Measurements from ENCODE around the gene SIK3.

SIK3 gene

DNA sequence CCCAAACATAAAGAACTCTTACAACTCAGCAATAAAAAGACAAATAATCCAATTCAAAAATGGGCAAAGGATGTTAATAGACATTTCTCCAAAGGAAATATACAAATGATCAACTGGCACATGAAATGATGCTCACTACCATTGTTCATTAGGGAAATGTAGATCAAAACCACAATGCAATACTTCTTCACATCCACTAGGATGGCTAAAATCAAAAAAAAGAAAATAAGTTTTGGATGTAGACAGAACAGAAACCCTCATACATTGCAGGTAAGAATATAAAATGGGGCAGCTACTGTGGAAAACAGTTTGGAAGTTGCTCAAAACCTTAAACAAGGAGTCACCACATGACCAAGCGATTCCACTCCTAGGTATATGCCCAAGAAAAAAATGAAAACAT is 16.3 kb downstream of the SIK3 start:
- H3K4me1 Mint-ChIP-seq (ENCODE audit: low read depth in 2 of 2), result peaks cover 42 to 75% of the 10 kb centered on the region in 2 donors
- no peak for DNase-seq
- peaks cover 53% of the 10 kb centered on the region for H3K36me3 Mint-ChIP-seq (ENCODE audit: insufficient read depth)

GRCh38 chr11:117080370-117080769 is 17.9 kb downstream of the SIK3 start:
- H3K4me1 Mint-ChIP-seq (ENCODE audit: low read depth in 2 of 2), result peaks cover 38 to 67% of the 10 kb centered on the region in 2 donors

More for the DNA sequence above, 16.3 kb downstream of the SIK3 start:
- ATAC-seq (replicated peaks), result no peak
- Mint-ChIP-seq H3K27ac (no peak overlapping the region), H3K9me3 (no peaks in the 10 kb centered on the region), H3K27me3 (no peaks in the 10 kb centered on the region), H3K4me3 (peak overlapping the region; percentile 43 to 63)

DNA sequence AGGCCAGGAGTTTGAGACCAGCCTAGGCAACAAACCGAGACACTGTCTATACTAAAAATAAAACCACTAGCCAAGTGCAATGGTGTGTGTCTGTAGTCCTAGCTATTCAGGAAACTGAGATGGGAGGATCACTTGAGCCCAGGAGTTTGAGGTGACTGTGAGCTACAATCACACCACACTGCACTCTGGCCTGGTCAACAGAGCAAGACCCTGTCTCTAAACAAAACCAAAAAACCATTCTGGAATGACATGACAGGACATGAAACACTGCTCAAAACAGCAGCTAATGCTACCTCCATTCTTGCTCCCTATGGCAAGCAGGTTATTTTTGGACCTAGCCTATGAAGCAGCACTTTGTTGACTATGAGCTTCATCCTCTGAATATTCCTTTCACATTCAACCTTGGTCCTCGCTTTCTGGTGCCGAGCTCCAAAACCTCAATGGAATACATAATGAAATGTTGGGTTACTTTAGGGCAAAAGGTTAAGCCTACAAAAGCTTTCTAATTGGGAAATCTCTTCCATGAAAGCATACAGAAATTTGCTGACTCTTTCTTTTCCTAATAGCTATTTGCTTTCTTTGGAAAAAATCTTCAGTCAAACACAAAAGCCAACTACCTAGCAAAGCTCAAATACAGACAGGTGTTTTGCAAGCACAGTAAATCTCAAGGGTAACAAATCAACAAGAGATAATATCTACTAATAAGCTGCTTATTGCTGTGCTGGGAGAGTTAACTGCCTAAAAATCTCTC is 21.1 kb downstream of the SIK3 start:
- H3K36me3 Mint-ChIP-seq (ENCODE audit: insufficient read depth), result peaks cover 56% of the 10 kb centered on the region
- no peak overlapping the region for H3K27ac Mint-ChIP-seq
- H3K4me1 Mint-ChIP-seq (ENCODE audit: low read depth in 2 of 2), result peaks cover 40 to 65% of the 10 kb centered on the region in 2 donors
- no peak for ATAC-seq (replicated peaks)
- no peaks in the 10 kb centered on the region for H3K9me3 Mint-ChIP-seq
- no peaks in the 10 kb centered on the region for H3K27me3 Mint-ChIP-seq
- no peak for DNase-seq
- no peak overlapping the region for H3K4me3 Mint-ChIP-seq

More at GRCh38 chr11:117080370-117080769, 17.9 kb downstream of the SIK3 start:
- Mint-ChIP-seq H3K27ac (no peak overlapping the region), H3K36me3 (ENCODE audit: insufficient read depth) (peaks cover 53% of the 10 kb centered on the region), H3K4me3 (no peak overlapping the region), H3K9me3 (no peaks in the 10 kb centered on the region), H3K27me3 (no peaks in the 10 kb centered on the region)
- ATAC-seq (replicated peaks), result no peak
- DNase-seq, result no peak

- no peak for DNase-seq
- no peaks in the 10 kb centered on the region for H3K27me3 Mint-ChIP-seq
- peaks cover 38 to 66% of the 10 kb centered on the region in 2 donors for H3K4me1 Mint-ChIP-seq (ENCODE audit: low read depth in 2 of 2)
- no peak overlapping the region for H3K4me3 Mint-ChIP-seq
- H3K9me3 Mint-ChIP-seq, result no peaks in the 10 kb centered on the region
- H3K27ac Mint-ChIP-seq, result no peak overlapping the region
- ATAC-seq (replicated peaks), result no peak
- H3K36me3 Mint-ChIP-seq (ENCODE audit: insufficient read depth), result peaks cover 62% of the 10 kb centered on the region
Observed at GRCh38 chr11:117075186-117075585, 23.0 kb downstream of the SIK3 start.

GRCh38 chr11:117074119-117074518 is 24.1 kb downstream of the SIK3 start:
- DNase-seq (no peak), ATAC-seq (replicated peaks) (no peak)
- Mint-ChIP-seq H3K4me1 (ENCODE audit: low read depth in 2 of 2) (peaks cover 40 to 74% of the 10 kb centered on the region in 2 donors), H3K36me3 (ENCODE audit: insufficient read depth) (peaks cover 69% of the 10 kb centered on the region), H3K27me3 (no peaks in the 10 kb centered on the region), H3K9me3 (no peaks in the 10 kb centered on the region), H3K4me3 (peak overlapping the region; percentile 49 to 50), H3K27ac (peak overlapping the region; percentile 44 to 81)

DNA sequence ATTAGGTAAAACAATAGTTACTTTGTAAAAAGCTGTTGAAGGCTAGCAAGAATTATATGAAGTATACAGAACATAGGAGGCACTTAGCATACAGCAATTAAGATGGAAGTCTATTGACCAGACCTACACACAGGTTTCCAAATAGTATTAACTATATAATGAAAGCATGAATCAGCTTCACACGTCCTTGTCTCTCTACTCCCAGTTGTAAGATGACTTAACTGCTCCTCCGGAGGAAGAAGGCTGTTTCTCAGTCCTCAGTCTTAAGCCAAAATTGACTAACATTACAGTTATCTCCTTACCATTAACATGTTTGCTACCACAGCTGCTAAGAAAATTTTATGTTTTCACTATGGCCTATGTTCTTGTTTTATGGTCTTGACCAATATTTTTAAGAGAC is 24.7 kb downstream of the SIK3 start:
- DNase-seq (no peak), ATAC-seq (replicated peaks) (no peak)
- Mint-ChIP-seq H3K27me3 (no peaks in the 10 kb centered on the region), H3K4me3 (peak overlapping the region; percentile 49 to 50), H3K9me3 (no peaks in the 10 kb centered on the region), H3K36me3 (ENCODE audit: insufficient read depth) (peaks cover 70% of the 10 kb centered on the region), H3K27ac (peak overlapping the region; percentile 44 to 81), H3K4me1 (ENCODE audit: low read depth in 2 of 2) (peaks cover 39 to 71% of the 10 kb centered on the region in 2 donors)

DNA sequence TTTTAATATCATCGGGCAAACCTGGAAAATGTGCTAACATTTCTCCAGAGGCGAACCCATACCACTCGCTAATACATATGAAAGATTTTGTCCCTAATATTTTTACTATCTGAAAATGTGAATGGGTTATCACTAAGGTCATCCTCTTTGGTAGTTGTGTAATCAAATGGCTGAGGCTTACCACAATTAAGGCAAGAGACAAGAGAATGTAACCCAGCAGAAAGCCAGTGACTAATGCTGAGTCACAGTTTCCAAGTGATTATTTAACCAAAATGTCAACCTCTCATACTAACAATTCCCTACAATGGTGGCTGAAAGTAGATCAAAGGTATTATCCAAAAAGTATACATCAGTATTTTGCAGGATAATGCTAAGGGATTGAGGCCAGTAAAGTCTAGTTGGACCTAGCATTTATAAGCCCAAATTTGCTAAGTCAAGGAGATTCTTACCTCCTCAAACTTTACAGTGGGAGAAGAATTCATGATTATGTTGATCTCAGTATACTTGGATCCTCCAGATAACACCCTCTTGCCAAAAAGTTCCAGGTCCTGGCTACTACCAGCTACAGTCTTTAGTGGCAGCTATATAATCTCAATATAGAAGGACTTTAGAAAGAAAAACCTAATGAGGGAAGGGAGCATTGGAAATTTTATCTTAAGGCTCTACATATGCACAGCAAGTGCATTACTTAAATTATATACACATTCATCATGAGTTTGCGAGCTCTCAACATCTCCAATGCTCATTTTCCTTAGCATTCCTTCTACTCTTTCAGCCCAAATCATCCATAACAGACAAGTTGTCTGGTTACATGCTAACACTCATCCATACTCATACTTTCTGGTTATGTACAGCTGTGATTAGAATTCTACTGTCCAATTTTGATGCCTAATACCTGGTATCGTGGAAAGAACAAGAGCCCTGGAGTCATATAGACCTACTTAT is 25.4 kb downstream of the SIK3 start:
- peaks cover 41 to 70% of the 10 kb centered on the region in 2 donors for H3K4me1 Mint-ChIP-seq (ENCODE audit: low read depth in 2 of 2)
- peak overlapping the region; percentile 49 to 50 for H3K4me3 Mint-ChIP-seq
- no peak for DNase-seq
- H3K27me3 Mint-ChIP-seq, result no peaks in the 10 kb centered on the region
- peaks cover 76% of the 10 kb centered on the region for H3K36me3 Mint-ChIP-seq (ENCODE audit: insufficient read depth)
- no peaks in the 10 kb centered on the region for H3K9me3 Mint-ChIP-seq
- H3K27ac Mint-ChIP-seq, result peak overlapping the region; percentile 17 to 81
- ATAC-seq (replicated peaks), result peak; percentile 64

- no peak for ATAC-seq (replicated peaks)
- Mint-ChIP-seq H3K4me3 (peak overlapping the region; percentile 16 to 43), H3K27me3 (no peaks in the 10 kb centered on the region), H3K9me3 (no peaks in the 10 kb centered on the region), H3K4me1 (ENCODE audit: low read depth in 2 of 2) (peaks cover 48 to 69% of the 10 kb centered on the region in 2 donors), H3K27ac (peak overlapping the region; percentile 54 to 75), H3K36me3 (ENCODE audit: insufficient read depth) (peaks cover 85% of the 10 kb centered on the region)
- DNase-seq, result no peak
Observed at GRCh38 chr11:117071344-117071787, 26.9 kb downstream of the SIK3 start.

DNA sequence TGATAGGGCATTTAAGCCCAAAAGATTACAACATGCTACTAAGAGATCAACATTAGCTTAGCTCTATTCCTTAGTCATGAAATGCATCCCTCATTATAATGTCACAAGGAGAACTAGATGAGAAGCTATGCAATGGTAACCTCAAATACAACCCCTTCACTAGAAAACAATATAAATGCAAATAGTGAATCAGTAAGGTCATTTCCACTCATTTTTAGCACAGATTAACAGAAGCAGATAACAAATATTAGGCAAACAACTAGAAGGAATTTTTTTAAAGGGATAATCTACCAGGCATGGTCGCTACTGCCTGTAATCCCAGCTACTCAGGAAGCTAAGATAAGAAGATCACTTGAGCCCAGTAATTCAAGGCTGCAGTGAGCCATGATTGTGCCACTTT is 28.2 kb downstream of the SIK3 start:
- Mint-ChIP-seq H3K27me3 (no peaks in the 10 kb centered on the region), H3K36me3 (ENCODE audit: insufficient read depth) (peaks cover 82% of the 10 kb centered on the region), H3K4me3 (peak overlapping the region in 1 of 2 donors; percentile 25), H3K27ac (peak overlapping the region; percentile 1 to 32), H3K9me3 (no peaks in the 10 kb centered on the region), H3K4me1 (ENCODE audit: low read depth in 2 of 2) (peaks cover 47 to 63% of the 10 kb centered on the region in 2 donors)
- DNase-seq (no peak), ATAC-seq (replicated peaks) (no peak)

DNA sequence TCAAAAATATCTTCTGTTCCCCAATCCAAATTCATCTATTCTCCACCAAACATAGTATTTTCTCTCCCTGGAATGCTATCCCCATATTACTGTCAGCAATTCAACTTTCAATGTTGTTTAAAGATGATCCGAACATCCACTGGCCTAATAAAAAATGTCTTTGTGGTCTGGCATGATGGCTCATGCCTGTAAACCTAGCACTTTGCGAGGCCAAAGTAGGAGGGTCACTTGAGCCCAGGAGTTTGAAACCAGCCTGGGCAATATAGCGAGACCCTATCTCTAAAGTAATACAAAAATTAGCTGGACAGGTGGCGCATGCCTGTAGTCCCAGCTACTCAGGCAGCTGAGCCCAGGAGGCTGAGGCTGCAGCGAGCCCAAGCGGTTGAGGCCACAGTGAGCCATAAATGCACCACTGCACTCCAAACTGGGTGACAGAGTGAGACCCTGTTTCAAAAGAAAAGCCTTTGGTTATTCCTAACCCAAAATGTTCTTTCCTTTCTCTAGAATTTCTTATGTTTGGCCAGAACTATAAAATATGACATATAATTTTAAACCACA is 29.8 kb downstream of the SIK3 start:
- no peak for DNase-seq
- no peak overlapping the region for H3K4me3 Mint-ChIP-seq
- H3K27me3 Mint-ChIP-seq, result no peaks in the 10 kb centered on the region
- H3K27ac Mint-ChIP-seq, result no peak overlapping the region
- ATAC-seq (replicated peaks), result no peak
- H3K36me3 Mint-ChIP-seq (ENCODE audit: insufficient read depth), result peaks cover 84% of the 10 kb centered on the region
- no peaks in the 10 kb centered on the region for H3K9me3 Mint-ChIP-seq
- H3K4me1 Mint-ChIP-seq (ENCODE audit: low read depth in 2 of 2), result peaks cover 52 to 65% of the 10 kb centered on the region in 2 donors

DNA sequence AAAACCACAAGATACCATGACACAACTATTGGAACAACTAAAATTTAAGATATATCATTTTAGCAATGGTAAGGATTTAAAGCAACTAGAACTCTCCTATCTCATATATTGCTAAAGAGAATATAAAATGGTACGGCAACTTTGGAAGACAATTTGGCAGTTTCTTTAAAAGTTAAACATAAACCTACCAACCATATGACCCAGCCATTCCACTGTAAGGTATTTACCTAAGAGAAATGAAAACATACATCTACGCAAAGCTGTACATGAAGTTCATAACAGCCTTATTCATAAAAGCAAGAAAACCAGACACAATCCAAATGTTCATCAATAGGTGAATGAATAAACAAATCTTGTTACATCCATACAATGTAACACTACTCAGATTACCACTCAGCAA is 31.3 kb downstream of the SIK3 start:
- Mint-ChIP-seq H3K9me3 (no peaks in the 10 kb centered on the region), H3K36me3 (ENCODE audit: insufficient read depth) (peaks cover 89% of the 10 kb centered on the region), H3K27me3 (no peaks in the 10 kb centered on the region), H3K4me1 (ENCODE audit: low read depth in 2 of 2) (peaks cover 48 to 67% of the 10 kb centered on the region in 2 donors), H3K4me3 (no peak overlapping the region), H3K27ac (no peak overlapping the region)
- ATAC-seq (replicated peaks) (no peak), DNase-seq (no peak)

DNA sequence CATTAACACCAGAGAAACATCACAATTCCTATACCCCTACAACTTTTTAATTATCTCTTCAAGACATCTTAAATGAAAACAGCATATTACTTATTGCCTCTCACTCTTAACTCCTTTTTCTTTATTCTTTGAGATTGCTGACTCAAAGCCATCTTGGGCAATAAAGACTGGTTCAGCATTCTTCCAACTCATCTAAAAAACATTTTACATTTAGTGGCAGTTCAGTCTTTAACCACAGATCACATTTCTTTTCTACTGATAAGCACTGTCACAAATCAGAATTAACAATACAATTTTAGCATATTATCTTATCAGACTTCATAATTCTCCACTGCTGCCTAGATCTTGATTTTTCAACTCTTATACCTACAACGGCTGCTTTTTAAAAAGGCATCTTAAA is 34.0 kb downstream of the SIK3 start:
- no peak for ATAC-seq (replicated peaks)

DNA sequence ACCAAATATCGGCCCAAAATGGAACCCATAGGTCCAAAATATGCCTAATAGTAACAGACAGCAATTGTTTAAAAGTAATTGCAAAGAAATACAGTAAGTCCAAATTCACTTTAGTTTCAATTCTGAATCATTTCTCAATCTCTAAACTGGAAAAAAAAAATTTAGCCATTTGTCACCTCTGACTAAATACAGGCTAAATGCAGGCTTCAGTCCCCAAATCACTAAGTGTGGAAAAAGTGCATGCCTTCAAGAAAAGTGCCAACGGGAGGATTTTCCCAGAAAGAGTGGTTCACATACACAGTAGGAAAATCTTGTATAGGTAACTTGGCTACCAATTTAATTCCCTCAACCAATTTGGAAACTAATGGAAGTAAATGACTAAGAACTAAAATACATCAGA is 35.7 kb downstream of the SIK3 start:
- Mint-ChIP-seq H3K27me3 (no peaks in the 10 kb centered on the region), H3K27ac (no peak overlapping the region), H3K36me3 (ENCODE audit: insufficient read depth) (peaks cover 78% of the 10 kb centered on the region), H3K4me1 (ENCODE audit: low read depth in 2 of 2) (peaks cover 61 to 70% of the 10 kb centered on the region in 2 donors), H3K4me3 (no peak overlapping the region), H3K9me3 (no peaks in the 10 kb centered on the region)
- DNase-seq (no peak), ATAC-seq (replicated peaks) (no peak)

More for the DNA sequence above, 34.0 kb downstream of the SIK3 start:
- no peaks in the 10 kb centered on the region for H3K27me3 Mint-ChIP-seq
- H3K27ac Mint-ChIP-seq, result peak overlapping the region; percentile 23 to 73
- DNase-seq, result no peak
- peaks cover 85% of the 10 kb centered on the region for H3K36me3 Mint-ChIP-seq (ENCODE audit: insufficient read depth)
- H3K4me1 Mint-ChIP-seq (ENCODE audit: low read depth in 2 of 2), result peaks cover 57 to 65% of the 10 kb centered on the region in 2 donors
- peak overlapping the region; percentile 34 to 67 for H3K4me3 Mint-ChIP-seq
- H3K9me3 Mint-ChIP-seq, result no peaks in the 10 kb centered on the region

Data from effector memory CD8-positive, alpha-beta T cell (primary cell).